Neuronal stem cell (in vitro differentiated cells): ENCODE results near the gene YTHDF1.
A peak's percentile ranks its signal among the peaks of the same experiment; 100 is the strongest.

ENCODE experiments used
- DNase-seq: peaks from one replicate; pipeline ENCODE4 v3.0.0-alpha.2; 2013; ENCODE audit warnings: low spot score
- H2AFZ ChIP-seq: one replicate; pipeline ENCODE4 v1.6.1; 2013; ENCODE audit warnings: mild to moderate bottlenecking, low read length, inconsistent platforms
- H2AK5ac ChIP-seq: 2 replicates; pipeline ENCODE4 v1.6.1; 2013; ENCODE audit warnings: low read depth, mild to moderate bottlenecking, inconsistent platforms, low read length, moderate library complexity, mixed read lengths
- H2BK120ac ChIP-seq: 2 replicates; pipeline ENCODE4 v1.6.1; 2013; ENCODE audit warnings: low read depth, mild to moderate bottlenecking, inconsistent platforms, low read length, moderate library complexity, mixed read lengths
- H2BK12ac ChIP-seq: one replicate; pipeline ENCODE4 v1.6.1; 2013; ENCODE audit warnings: low read length, inconsistent platforms
- H2BK15ac ChIP-seq: 2 replicates; pipeline ENCODE4 v1.6.1; 2013; ENCODE audit warnings: mild to moderate bottlenecking, low read length, inconsistent platforms, mixed read lengths
- H2BK5ac ChIP-seq: one replicate; pipeline ENCODE4 v1.6.1; 2013; ENCODE audit warnings: inconsistent platforms, mild to moderate bottlenecking, low read length, moderate library complexity
- H3K14ac ChIP-seq: one replicate; pipeline ENCODE4 v1.6.1; 2013; ENCODE audit warnings: low read length, inconsistent platforms
- H3K18ac ChIP-seq: 2 replicates; pipeline ENCODE4 v1.6.1; 2013; ENCODE audit warnings: low read length, inconsistent platforms
- H3K23ac ChIP-seq: 2 replicates; pipeline ENCODE4 v1.6.1; 2013; ENCODE audit warnings: low read depth, mild to moderate bottlenecking, mixed read lengths, low read length, inconsistent platforms; ENCODE audit not compliant: poor library complexity
- H3K27ac ChIP-seq: replicated peaks from 3 replicates; pipeline ENCODE4 v1.5.1; 2013; ENCODE audit warnings: low read length, inconsistent platforms
- H3K27me3 ChIP-seq, 3 experiments: 2 replicates each; pipeline ENCODE4 v1.6.1; 2013; ENCODE audit warnings: low read length in 3 of 3, mild to moderate bottlenecking in 2 of 3, inconsistent platforms in 1 of 3, low read depth in 1 of 3, mixed read lengths in 1 of 3, moderate library complexity in 1 of 3; ENCODE audit not compliant: control insufficient read depth in 3 of 3, insufficient read depth in 3 of 3
- H3K36me3 ChIP-seq, 2 donors: replicated peaks in 1 of 2; 2 replicates each; pipeline ENCODE4 v1.6.1; 2013; ENCODE audit warnings: low read length in 2 of 2; ENCODE audit not compliant: control insufficient read depth in 2 of 2, insufficient read depth in 2 of 2
- H3K4ac ChIP-seq: 2 replicates; pipeline ENCODE4 v1.6.1; 2013; ENCODE audit warnings: inconsistent platforms, mild to moderate bottlenecking, low read length, moderate library complexity
- H3K4me1 ChIP-seq, 2 donors: 1 replicate in 1 of 2; 2 replicates in 1 of 2; pipeline ENCODE4 v1.6.1; 2013; ENCODE audit warnings: low read length in 2 of 2, low read depth in 1 of 2; ENCODE audit not compliant: control insufficient read depth in 2 of 2, insufficient read depth in 1 of 2
- H3K4me2 ChIP-seq: one replicate; pipeline ENCODE4 v1.6.1; 2013; ENCODE audit warnings: mild to moderate bottlenecking, low read length, inconsistent platforms; ENCODE audit not compliant: insufficient read depth, poor library complexity, severe bottlenecking
- H3K4me3 ChIP-seq, 2 donors: 2 replicates each; pipeline ENCODE4 v1.5.1; 2013; ENCODE audit warnings: low read length in 2 of 2, mild to moderate bottlenecking in 2 of 2, inconsistent platforms in 1 of 2, moderate library complexity in 1 of 2
- H3K79me1 ChIP-seq: one replicate; pipeline ENCODE4 v1.6.1; 2013; ENCODE audit warnings: low read depth, mild to moderate bottlenecking, inconsistent platforms, low read length, moderate library complexity
- H3K9ac ChIP-seq: one replicate; pipeline ENCODE4 v1.6.1; 2013; ENCODE audit warnings: mild to moderate bottlenecking, low read depth, low read length, inconsistent platforms; ENCODE audit not compliant: poor library complexity
- H3K9me3 ChIP-seq, 2 donors: replicated peaks in 1 of 2; 2 replicates each; pipeline versions ENCODE3 to v1.6.1; 2013; ENCODE audit warnings: low read length in 2 of 2, mild to moderate bottlenecking in 2 of 2, inconsistent platforms in 1 of 2, low read depth in 1 of 2, mixed read lengths in 1 of 2, moderate library complexity in 1 of 2; ENCODE audit not compliant: control insufficient read depth in 2 of 2, insufficient read depth in 1 of 2
- H4K8ac ChIP-seq: one replicate; pipeline ENCODE4 v1.6.1; 2013; ENCODE audit warnings: low read depth, mild to moderate bottlenecking, inconsistent platforms, low read length, moderate library complexity
- H4K91ac ChIP-seq: one replicate; pipeline ENCODE4 v1.6.1; 2013; ENCODE audit warnings: low read length, low read depth, mild to moderate bottlenecking, inconsistent platforms; ENCODE audit not compliant: poor library complexity
- whole genome bisulfite sequencing, 2 donors: extraction: QIAGEN DNeasy Blood & Tissue Kit; methylation state at CpG; one replicate each; pipeline ENCODE4 v1.1.7; 2013; ENCODE audit warnings: missing lambda C conversion rate in 2 of 2, mixed read lengths in 1 of 2; ENCODE audit not compliant: insufficient read length in 2 of 2, insufficient replicate concordance in 1 of 2; ENCODE audit errors: extremely low coverage in 2 of 2; 5-methylcytosine and 5-hydroxymethylcytosine counted together

YTHDF1 gene

GRCh38 chr20:63215101-63216040 lies 560 bp downstream of the YTHDF1 start:
- Histone ChIP-seq H3K36me3 (peaks cover 22 to 47% of the 10 kb centered on the region in 2 donors), H2BK15ac (no peak overlapping the region), H4K8ac (no peak overlapping the region), H3K79me1 (no peaks in the 10 kb centered on the region), H3K14ac (no peak overlapping the region), H3K4ac (no peak overlapping the region), H3K27me3 (peaks cover 0 to 19% (median 0%) of the 10 kb centered on the region in 3 experiments), H3K4me2 (peak overlapping the region; percentile 84), H2AK5ac (peak overlapping the region; percentile 86), H3K27ac (no peak overlapping the region), H4K91ac (no peak overlapping the region), H3K4me1 (peaks cover 8 to 9% of the 10 kb centered on the region in 2 donors), H2BK5ac (no peak overlapping the region), H2BK120ac (no peak overlapping the region), H3K23ac (peak overlapping the region; percentile 38), H3K18ac (peak overlapping the region; percentile 69), H3K9ac (peak overlapping the region; percentile 85), H2AFZ (peak overlapping the region; percentile 66), H3K9me3 (no peaks in the 10 kb centered on the region), H2BK12ac (no peak overlapping the region), H3K4me3 (peak overlapping the region; percentile 92)
- WGBS, 2 donors, result no CpG with 5 or more reads among the region's 81 CpGs
- DNase-seq, result no peak

- no peak overlapping the region for H3K27ac ChIP-seq
Measured at GRCh38 chr20:63214514-63214913, 1.4 kb downstream of the YTHDF1 start.

GRCh38 chr20:63212792-63213191 lies 3.1 kb downstream of the YTHDF1 start:
- Histone ChIP-seq H3K4me2 (no peak overlapping the region), H3K27ac (no peak overlapping the region), H3K9ac (no peak overlapping the region), H3K9me3 (no peaks in the 10 kb centered on the region), H3K4me1 (peaks cover 8 to 9% of the 10 kb centered on the region in 2 donors), H3K4ac (no peak overlapping the region), H4K8ac (no peak overlapping the region), H3K18ac (no peak overlapping the region), H3K23ac (no peak overlapping the region), H2BK12ac (no peak overlapping the region), H2AK5ac (no peak overlapping the region), H4K91ac (no peak overlapping the region), H2BK120ac (no peak overlapping the region), H3K27me3 (no peaks in the 10 kb centered on the region), H3K79me1 (no peaks in the 10 kb centered on the region), H2BK5ac (no peak overlapping the region), H3K14ac (no peak overlapping the region), H2BK15ac (no peak overlapping the region), H3K4me3 (no peak overlapping the region), H3K36me3 (peaks cover 36 to 72% of the 10 kb centered on the region in 2 donors), H2AFZ (no peak overlapping the region)
- no peak for DNase-seq
- no CpG with 5 or more reads among the region's 5 CpGs for WGBS, 2 donors

More at GRCh38 chr20:63214514-63214913, 1.4 kb downstream of the YTHDF1 start:
- Histone ChIP-seq H3K9ac (no peak overlapping the region), H3K4me1 (peaks cover 8 to 9% of the 10 kb centered on the region in 2 donors), H2BK5ac (no peak overlapping the region), H3K79me1 (no peaks in the 10 kb centered on the region), H2BK120ac (no peak overlapping the region), H2AFZ (no peak overlapping the region), H3K9me3 (no peaks in the 10 kb centered on the region), H3K18ac (no peak overlapping the region), H2BK12ac (no peak overlapping the region), H4K8ac (no peak overlapping the region), H3K4me2 (peak overlapping the region; percentile 84), H3K4me3 (peak overlapping the region in 1 of 2 donors; percentile 92), H2AK5ac (no peak overlapping the region), H4K91ac (no peak overlapping the region), H2BK15ac (no peak overlapping the region), H3K23ac (no peak overlapping the region), H3K14ac (no peak overlapping the region), H3K36me3 (peaks cover 27 to 56% of the 10 kb centered on the region in 2 donors), H3K27me3 (peaks cover 0 to 10% (median 0%) of the 10 kb centered on the region in 3 experiments), H3K4ac (no peak overlapping the region)
- no CpG with 5 or more reads among the region's 6 CpGs for WGBS, 2 donors
- DNase-seq, result no peak

- Histone ChIP-seq H3K27me3 (no peaks in the 10 kb centered on the region), H2AFZ (no peak overlapping the region), H3K4me2 (no peak overlapping the region), H3K14ac (no peak overlapping the region), H2BK120ac (no peak overlapping the region), H3K18ac (no peak overlapping the region), H3K9ac (no peak overlapping the region), H2BK5ac (no peak overlapping the region), H3K4me1 (peaks cover 8 to 9% of the 10 kb centered on the region in 2 donors), H3K23ac (no peak overlapping the region), H2AK5ac (no peak overlapping the region), H2BK12ac (no peak overlapping the region), H4K91ac (no peak overlapping the region), H4K8ac (no peak overlapping the region), H2BK15ac (no peak overlapping the region), H3K9me3 (no peaks in the 10 kb centered on the region), H3K79me1 (no peaks in the 10 kb centered on the region), H3K27ac (no peak overlapping the region), H3K36me3 (peaks cover 38 to 77% of the 10 kb centered on the region in 2 donors), H3K4ac (no peak overlapping the region), H3K4me3 (peak overlapping the region in 1 of 2 donors; percentile 10)
- WGBS, 2 donors, result no CpG with 5 or more reads among the region's 5 CpGs
- no peak for DNase-seq
Measured at GRCh38 chr20:63212393-63212730, 3.6 kb downstream of the YTHDF1 start.
